Measurements from ENCODE around the gene APOC4.

The APOC4 gene

GRCh38 chr19:44993926-44994537 lies 52.0 kb downstream of the APOC4 start:
- DNase-seq (ENCODE audit: low spot score) = no peak

Measured in COLO829 (cell line).